ENCODE measurements around the gene TMEM232.
"Not testable (repeated sequence)": the region's sequence is repeated elsewhere in the genome, so short reads cannot be mapped to it uniquely, and the experiment has no call there.

Gene TMEM232

GRCh38 chr5:110618941-110619340 is 107.5 kb downstream of the TMEM232 start:
- no peak for DNase-seq

- DNase-seq: no peak
Observed at GRCh38 chr5:110616009-110616408, 110.5 kb downstream of the TMEM232 start.

- no peak for DNase-seq
Observed at GRCh38 chr5:110612794-110613247, 113.7 kb downstream of the TMEM232 start.

- DNase-seq: no peak
Observed at GRCh38 chr5:110611817-110612216, 114.7 kb downstream of the TMEM232 start.

- no peak for DNase-seq
Observed at GRCh38 chr5:110594866-110595265, 131.6 kb downstream of the TMEM232 start.

GRCh38 chr5:110590187-110590586 is 136.3 kb downstream of the TMEM232 start:
- no peak for DNase-seq

GRCh38 chr5:110588286-110588980 is 138.0 kb downstream of the TMEM232 start:
- no peak for DNase-seq

- no peak for DNase-seq
Observed at GRCh38 chr5:110580625-110581024, 145.8 kb downstream of the TMEM232 start.

- no peak for DNase-seq
Observed at GRCh38 chr5:110572729-110573128, 153.7 kb downstream of the TMEM232 start.

GRCh38 chr5:110562191-110562590 is 164.3 kb downstream of the TMEM232 start:
- no peak for DNase-seq

- no peak for DNase-seq
Observed at GRCh38 chr5:110561510-110561909, 165.0 kb downstream of the TMEM232 start.

- no peak for DNase-seq
Observed at GRCh38 chr5:110549301-110549700, 177.2 kb downstream of the TMEM232 start.

- no peak for DNase-seq
Observed at GRCh38 chr5:110548171-110548570, 178.3 kb downstream of the TMEM232 start.

- DNase-seq: no peak
Observed at GRCh38 chr5:110547495-110547894, 179.0 kb downstream of the TMEM232 start.

GRCh38 chr5:110545716-110546115 is 180.8 kb downstream of the TMEM232 start:
- no peak for DNase-seq

GRCh38 chr5:110544603-110545002 is 181.9 kb downstream of the TMEM232 start:
- DNase-seq: no peak

GRCh38 chr5:110542949-110543348 is 183.5 kb downstream of the TMEM232 start:
- DNase-seq: no peak

- no peak for DNase-seq
Observed at GRCh38 chr5:110536120-110537115, 190.1 kb downstream of the TMEM232 start.

- not testable (repeated sequence) for DNase-seq
Observed at GRCh38 chr5:110535146-110535545, 191.3 kb downstream of the TMEM232 start.

- no peak for DNase-seq
Observed at GRCh38 chr5:110525762-110526161, 200.7 kb downstream of the TMEM232 start.

GRCh38 chr5:110517396-110517795 is 209.1 kb downstream of the TMEM232 start:
- DNase-seq: no peak

GRCh38 chr5:110514030-110514429 is 212.4 kb downstream of the TMEM232 start:
- DNase-seq: no peak

- DNase-seq: no peak
Observed at GRCh38 chr5:110512266-110512665, 214.2 kb downstream of the TMEM232 start.

- DNase-seq: no peak
Observed at GRCh38 chr5:110510146-110510545, 216.3 kb downstream of the TMEM232 start.

Data from NCI-H1436 treated with DMSO at 0.1 percent for 48 hours (cell line).